ENCODE results near the gene SGK2. TPM values are rescaled to one million over a fixed set of nuclear protein-coding genes. Genes with fewer than 3 reads are reported as not detected.

Gene SGK2
- total RNA-seq, 1 experiment from 2014 or later: 0.13 TPM

GRCh38 chr20:43565758-43566104 lies 6.9 kb downstream of the SGK2 start:
- BruUV-seq (replicated peaks): no TSS peak
- CTCF ChIA-PET: no interaction called here

GRCh38 chr20:43567477-43567876 lies 8.7 kb downstream of the SGK2 start:
- no peaks in the 10 kb centered on the region for H3K27me3 ChIP-seq (replicated peaks; ENCODE audit: insufficient read depth, low read depth, low read length, poor library complexity)
- no TSS peak for BruUV-seq (replicated peaks)
- CTCF ChIA-PET: no interaction called here

More at GRCh38 chr20:43565758-43566104, 6.9 kb downstream of the SGK2 start:
- H3K9me3 ChIP-seq (ENCODE audit: low read depth, low read length, poor library complexity, severe bottlenecking): no peaks in the 10 kb centered on the region
- POLR2A ChIA-PET (ENCODE audit: low non-redundant PET): no interaction called here
- intact Hi-C loops (cut with micrococcal nuclease; ENCODE audit: unreplicated experiment): no loop called here
- H3K4me1 ChIP-seq (ENCODE audit: insufficient read depth, low read length, poor library complexity, severe bottlenecking): no peaks in the 10 kb centered on the region
- TF ChIP-seq EZH2 (IDR thresholded peaks at IDR 0.05; ENCODE audit: borderline replicate concordance, low read depth, low read length, poor library complexity, severe bottlenecking) (no peak), CTCF (conservative IDR thresholded peaks at IDR 0.05; ENCODE audit: low read depth, low read length) (no peak)
- H3K27ac ChIP-seq (ENCODE audit: low read depth, low read length, poor library complexity, severe bottlenecking): no peak overlapping the region
- no peaks in the 10 kb centered on the region for H3K36me3 ChIP-seq (ENCODE audit: insufficient read depth, low read length, poor library complexity, severe bottlenecking)
- no peak for DNase-seq (ENCODE audit: low spot score)
- no peaks in the 10 kb centered on the region for H3K27me3 ChIP-seq (replicated peaks; ENCODE audit: insufficient read depth, low read depth, low read length, poor library complexity)
- H3K4me3 ChIP-seq (ENCODE audit: low read depth, low read length, poor library complexity, severe bottlenecking): no peak overlapping the region

GRCh38 chr20:43568706-43569105 lies 9.9 kb downstream of the SGK2 start:
- TF ChIP-seq EZH2 (IDR thresholded peaks at IDR 0.05; ENCODE audit: borderline replicate concordance, low read depth, low read length, poor library complexity, severe bottlenecking): no peak
- TF ChIP-seq CTCF (conservative IDR thresholded peaks at IDR 0.05; ENCODE audit: low read depth, low read length): no peak
- intact Hi-C loops (cut with micrococcal nuclease; ENCODE audit: unreplicated experiment): no loop called here
- ChIA-PET POLR2A (ENCODE audit: low non-redundant PET) (no interaction called here), CTCF (no interaction called here)
- H3K27ac ChIP-seq (ENCODE audit: low read depth, low read length, poor library complexity, severe bottlenecking): no peak overlapping the region
- no TSS peak for BruUV-seq (replicated peaks)
- no peak overlapping the region for H3K4me3 ChIP-seq (ENCODE audit: low read depth, low read length, poor library complexity, severe bottlenecking)
- H3K36me3 ChIP-seq (ENCODE audit: insufficient read depth, low read length, poor library complexity, severe bottlenecking): no peaks in the 10 kb centered on the region
- no peaks in the 10 kb centered on the region for H3K27me3 ChIP-seq (replicated peaks; ENCODE audit: insufficient read depth, low read depth, low read length, poor library complexity)
- H3K4me1 ChIP-seq (ENCODE audit: insufficient read depth, low read length, poor library complexity, severe bottlenecking): no peaks in the 10 kb centered on the region
- no peaks in the 10 kb centered on the region for H3K9me3 ChIP-seq (ENCODE audit: low read depth, low read length, poor library complexity, severe bottlenecking)
- DNase-seq (ENCODE audit: low spot score): no peak

More at GRCh38 chr20:43567477-43567876, 8.7 kb downstream of the SGK2 start:
- no peak overlapping the region for H3K4me3 ChIP-seq (ENCODE audit: low read depth, low read length, poor library complexity, severe bottlenecking)
- TF ChIP-seq EZH2 (IDR thresholded peaks at IDR 0.05; ENCODE audit: borderline replicate concordance, low read depth, low read length, poor library complexity, severe bottlenecking) (no peak), CTCF (conservative IDR thresholded peaks at IDR 0.05; ENCODE audit: low read depth, low read length) (no peak)
- intact Hi-C loops (cut with micrococcal nuclease; ENCODE audit: unreplicated experiment): no loop called here
- H3K36me3 ChIP-seq (ENCODE audit: insufficient read depth, low read length, poor library complexity, severe bottlenecking): no peaks in the 10 kb centered on the region
- H3K27ac ChIP-seq (ENCODE audit: low read depth, low read length, poor library complexity, severe bottlenecking): no peak overlapping the region
- no peaks in the 10 kb centered on the region for H3K4me1 ChIP-seq (ENCODE audit: insufficient read depth, low read length, poor library complexity, severe bottlenecking)
- H3K9me3 ChIP-seq (ENCODE audit: low read depth, low read length, poor library complexity, severe bottlenecking): no peaks in the 10 kb centered on the region
- no peak for DNase-seq (ENCODE audit: low spot score)
- POLR2A ChIA-PET (ENCODE audit: low non-redundant PET): no interaction called here
